ENCODE results near the gene C1RL. TPM values are rescaled to one million over a fixed set of nuclear protein-coding genes. Genes with fewer than 3 reads are reported as not detected.
A peak's percentile ranks its signal among the peaks of the same experiment; 100 is the strongest.

The C1RL gene
- total RNA-seq, 1 donor from 2014 or later, result 26.7 TPM

DNA sequence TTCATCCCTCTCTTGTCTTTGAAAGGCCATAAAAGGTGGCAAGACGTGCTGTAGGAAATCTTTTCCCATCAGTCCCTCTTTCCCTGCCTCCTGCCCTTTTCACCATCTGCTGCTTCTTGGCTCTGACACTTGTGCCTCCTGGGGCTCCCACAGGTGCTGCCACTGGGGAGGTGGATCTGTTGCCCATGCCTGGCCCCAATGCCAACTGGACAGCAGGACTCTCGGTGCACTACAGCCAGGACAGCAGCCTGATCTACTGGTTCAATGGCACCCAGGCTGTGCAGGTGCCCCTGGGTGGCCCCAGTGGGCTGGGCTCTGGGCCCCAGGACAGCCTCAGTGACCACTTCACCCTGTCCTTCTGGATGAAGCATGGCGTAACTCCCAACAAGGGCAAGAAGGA is 27.7 kb upstream of the C1RL start:
- no peak for DNase-seq

GRCh38 chr12:7136071-7136470 is 27.1 kb upstream of the C1RL start:
- no peak for DNase-seq

DNA sequence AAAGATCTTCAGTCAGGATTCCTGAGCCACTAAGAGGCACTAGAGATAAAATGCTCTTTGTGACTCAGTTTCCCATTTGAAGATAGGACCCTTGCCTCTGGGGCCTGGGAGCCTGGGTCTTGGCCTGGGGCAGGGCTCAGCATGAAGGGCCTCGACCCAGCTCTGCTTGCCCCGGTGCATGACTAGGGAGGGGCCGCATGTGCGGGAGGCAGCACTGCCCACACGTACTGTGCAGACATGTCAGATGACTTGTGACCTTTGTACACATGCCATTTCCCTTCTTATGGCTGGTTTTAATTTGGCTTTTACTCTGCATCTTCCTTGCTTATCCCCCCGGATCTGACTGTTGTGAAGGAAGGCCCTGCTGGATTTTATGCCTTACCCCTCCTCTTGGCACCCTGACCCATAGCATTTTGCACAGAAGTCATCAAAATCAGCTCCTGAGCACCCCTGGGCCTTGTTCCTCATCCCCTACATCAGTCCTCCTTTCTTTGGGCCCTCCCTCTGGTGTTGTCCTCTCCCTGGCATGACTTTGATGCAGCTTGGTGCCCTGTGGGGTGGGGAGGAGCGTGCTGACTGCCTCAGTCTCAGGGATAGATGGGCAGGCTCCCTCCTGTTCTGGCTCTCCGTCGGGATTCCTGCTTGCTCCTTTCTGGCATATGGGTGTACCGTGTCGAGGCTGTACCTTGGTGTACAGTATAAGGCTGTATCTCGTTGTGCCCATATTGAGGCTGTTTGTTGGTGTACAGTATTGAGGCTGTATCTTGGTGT is 25.6 kb upstream of the C1RL start:
- DNase-seq, result no peak

- DNase-seq, result no peak
Observed at GRCh38 chr12:7131502-7131866, 22.5 kb upstream of the C1RL start.

DNA sequence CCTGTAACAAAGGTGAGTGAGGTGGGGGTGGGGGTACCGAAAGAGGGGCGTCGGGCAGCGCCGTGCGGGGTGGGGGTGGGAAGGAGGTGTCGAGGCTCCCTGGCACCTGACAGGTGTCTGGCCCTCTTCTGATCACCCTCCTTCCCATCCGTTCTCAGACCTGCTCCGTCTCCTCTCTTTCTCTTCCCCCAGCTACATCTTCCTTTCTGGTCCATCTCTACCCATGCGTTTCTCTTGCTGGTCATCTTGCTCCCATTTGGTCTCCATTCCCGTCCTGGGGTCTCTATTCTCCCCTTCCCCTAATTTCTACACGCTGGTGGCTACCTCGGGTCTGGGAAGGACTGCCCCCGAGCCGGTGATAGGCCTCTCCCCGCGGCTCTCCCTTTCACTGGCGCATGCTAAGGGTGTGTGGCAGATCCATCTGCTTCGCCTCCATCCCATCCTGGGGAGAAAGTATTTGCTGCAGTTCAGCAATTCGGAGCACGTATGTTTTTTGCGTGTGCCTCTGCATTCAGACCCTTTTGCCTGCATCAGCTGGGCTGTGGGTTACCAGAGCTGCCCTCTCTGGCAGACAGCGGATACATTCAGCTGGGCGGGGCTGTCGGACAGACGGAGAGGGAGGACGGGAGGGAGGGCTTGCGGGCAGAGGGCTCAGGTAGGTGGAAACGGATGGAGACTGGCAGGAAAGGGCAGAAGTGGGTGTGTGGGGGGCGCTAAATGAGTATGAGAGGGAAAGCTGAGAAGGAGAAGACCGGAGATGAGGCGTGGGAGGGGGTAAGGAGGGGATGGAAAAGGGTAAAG is 21.9 kb upstream of the C1RL start:
- peak; percentile 35 for DNase-seq

GRCh38 chr12:7129872-7130691 is 21.1 kb upstream of the C1RL start, which contains the start of gene CLSTN3:
TSS of gene CLSTN3 (plus strand) at chr12:7130371. CDS start at chr12:7130649, 278 bp downstream.
- peak; percentile 81 for DNase-seq

DNA sequence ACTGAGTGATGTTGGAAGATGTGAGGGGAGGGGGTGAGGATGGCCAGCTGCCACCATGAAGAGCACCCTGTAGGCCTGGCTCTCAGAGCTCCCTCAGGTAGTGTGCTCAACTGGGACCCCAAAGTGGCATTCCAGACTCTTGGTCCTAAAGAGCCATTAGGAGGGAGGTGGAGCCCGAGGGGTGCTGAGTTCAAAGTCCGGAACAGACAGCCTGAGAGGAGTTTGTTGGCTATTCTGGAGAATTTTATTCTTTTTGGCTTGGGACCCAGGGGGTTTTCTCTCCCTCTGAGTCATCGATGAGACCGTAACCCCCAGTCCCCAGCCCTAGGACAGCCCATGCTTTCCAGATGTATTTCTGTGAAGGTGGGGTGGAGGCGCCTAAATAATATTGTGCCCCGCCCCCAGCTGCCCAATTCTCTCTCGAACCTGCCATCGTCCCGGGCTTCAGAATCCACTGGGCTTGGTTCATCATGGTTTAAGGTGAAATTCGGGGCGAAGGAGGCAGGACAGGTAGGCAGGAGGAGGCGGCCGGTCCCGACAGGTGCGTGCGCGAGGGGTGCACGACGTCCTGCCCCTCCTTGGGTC is 20.4 kb upstream of the C1RL start:
- no peak for DNase-seq

GRCh38 chr12:7128681-7129286 is 19.8 kb upstream of the C1RL start, which contains the start of gene RBP5:
TSS of gene RBP5 (minus strand) at chr12:7128889. CDS start at chr12:7128775, 114 bp downstream.
- DNase-seq, result no peak

GRCh38 chr12:7127916-7128626 is 19.1 kb upstream of the C1RL start:
- DNase-seq, result no peak

DNA sequence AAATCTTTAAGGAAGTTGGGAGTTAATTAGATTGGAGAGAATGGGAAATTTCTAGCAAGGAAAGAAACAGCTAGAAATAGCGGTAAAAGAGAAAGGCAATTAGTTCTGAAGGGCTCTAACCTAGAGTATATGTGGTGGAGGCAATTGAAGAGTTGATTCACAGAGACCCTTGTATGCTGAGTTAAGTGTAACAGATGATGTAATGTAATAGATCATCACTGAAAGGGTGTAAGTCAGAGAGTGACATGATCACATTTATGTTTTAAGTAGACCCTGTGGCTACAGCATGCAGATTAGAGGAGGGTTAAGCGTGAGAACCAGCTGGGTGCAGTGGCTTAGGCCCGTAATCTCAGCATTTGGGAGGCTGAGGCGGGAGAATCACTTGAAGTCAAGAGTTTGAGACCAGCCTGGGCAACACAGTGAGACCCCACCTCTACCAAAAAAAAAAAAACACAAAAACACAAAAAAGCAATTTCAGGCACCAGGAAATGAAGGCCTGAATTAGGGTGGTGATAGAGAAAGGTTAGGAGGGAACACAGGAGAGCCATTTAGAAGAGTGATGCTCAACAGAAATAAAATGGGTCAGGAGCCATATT is 16.7 kb upstream of the C1RL start:
- no peak for DNase-seq

DNA sequence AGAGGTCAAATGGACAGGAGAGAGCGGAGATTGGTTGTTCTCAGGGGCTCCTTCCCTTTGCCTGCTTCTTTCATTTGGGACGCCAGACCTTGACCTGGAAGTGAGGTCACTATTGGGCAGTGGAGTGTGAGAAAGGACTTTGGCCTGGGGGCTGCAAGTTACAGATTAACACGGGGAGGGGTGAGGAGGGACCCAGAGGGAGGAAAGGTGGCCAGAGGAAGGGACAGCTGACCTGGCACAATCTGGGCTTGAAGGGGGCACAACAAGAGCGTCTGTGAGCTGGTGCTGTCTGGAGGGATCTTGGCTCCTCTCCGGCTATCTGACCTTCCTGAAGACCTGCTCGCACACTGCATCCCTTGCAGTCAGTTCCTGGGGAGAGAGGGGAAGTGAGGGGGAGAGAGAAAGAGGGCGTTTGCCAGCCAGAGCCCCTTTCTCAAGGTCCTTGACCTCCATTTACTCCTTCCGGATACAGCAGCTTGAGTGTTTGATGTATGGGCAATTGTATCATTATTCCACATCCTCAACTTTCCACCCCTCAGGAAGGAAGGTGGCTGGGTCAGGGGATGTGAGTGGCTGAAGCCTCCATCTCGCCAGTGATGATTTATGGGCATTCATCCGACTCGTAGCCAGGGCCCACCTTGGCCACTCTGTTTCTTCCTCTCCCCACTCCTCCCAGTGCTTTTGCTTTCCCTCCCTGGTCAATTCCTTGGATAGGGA is 14.9 kb upstream of the C1RL start:
- DNase-seq, result peak; percentile 74

- DNase-seq, result no peak
Observed at GRCh38 chr12:7122811-7123769, 14.1 kb upstream of the C1RL start.

DNA sequence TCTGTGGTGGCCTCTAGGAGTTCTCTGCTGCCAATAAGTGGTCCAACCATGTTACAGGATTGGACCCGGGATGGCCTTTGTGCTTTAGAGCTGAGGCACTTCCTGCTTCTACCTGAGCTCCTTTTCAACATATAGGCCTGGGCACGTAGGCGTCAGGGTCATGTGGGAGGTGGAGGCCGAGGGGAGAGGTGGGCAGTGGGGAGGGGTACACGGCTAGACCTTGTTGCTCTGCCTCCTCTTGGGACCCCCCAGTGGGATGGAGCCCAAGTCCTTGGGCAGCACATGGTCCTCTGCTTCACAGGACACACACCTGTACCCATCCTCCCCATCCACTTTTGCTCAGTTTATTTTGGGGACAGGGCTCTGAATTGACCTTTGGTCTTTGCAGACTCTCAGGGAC is 12.3 kb upstream of the C1RL start:
- DNase-seq, result no peak

DNA sequence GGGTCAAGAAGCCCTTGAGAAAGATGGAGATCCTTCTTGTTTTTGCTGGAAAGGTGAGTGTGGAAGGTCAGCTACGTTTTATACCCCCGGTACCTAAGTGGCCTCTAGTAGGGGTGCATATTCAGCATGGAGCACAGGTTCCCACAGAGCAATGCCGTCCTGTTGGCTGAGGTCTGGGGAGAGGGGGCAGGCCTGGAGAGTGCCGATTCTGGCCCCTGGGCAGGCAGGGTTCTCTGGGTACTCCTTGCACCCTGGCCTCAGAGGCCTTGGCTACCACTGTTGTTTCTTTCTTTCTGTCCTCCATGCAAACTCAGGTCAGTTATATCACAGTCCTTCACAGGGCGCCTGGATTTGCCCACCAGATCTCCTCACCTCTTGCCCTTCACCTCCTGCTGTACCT is 11.2 kb upstream of the C1RL start:
- no peak for DNase-seq

- no peak for DNase-seq
Observed at GRCh38 chr12:7118881-7119280, 9.9 kb upstream of the C1RL start.

GRCh38 chr12:7117670-7118069 is 8.7 kb upstream of the C1RL start:
- no peak for DNase-seq

- no peak for DNase-seq
Observed at GRCh38 chr12:7116916-7117315, 7.9 kb upstream of the C1RL start.

- DNase-seq, result no peak
Observed at GRCh38 chr12:7116196-7116595, 7.2 kb upstream of the C1RL start.

DNA sequence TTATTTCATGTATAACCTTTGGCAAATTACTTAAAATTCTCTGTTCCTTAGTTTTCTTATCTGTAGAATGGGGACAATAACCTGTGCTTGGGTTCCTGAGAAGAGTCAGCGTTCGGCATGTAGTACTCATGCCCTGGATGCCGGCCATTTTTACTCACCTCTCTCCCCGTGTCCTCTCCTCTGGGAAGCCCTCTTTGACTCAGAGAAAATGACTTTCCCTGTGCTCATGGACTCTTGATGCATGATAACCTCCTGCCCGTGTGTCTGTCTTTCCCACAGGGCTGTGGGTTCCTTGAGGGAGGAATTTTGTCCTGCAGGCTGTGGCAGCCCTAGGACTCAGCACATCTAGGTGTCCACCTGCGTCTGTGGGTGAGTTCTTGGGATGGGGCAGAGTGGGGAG is 5.8 kb upstream of the C1RL start:
- DNase-seq, result no peak

All from dermis blood vessel endothelial cell (primary cell).